K562 (cell line): Measurements from ENCODE around the gene PPT1. TPM values are rescaled to one million over a fixed set of nuclear protein-coding genes. Genes with fewer than 3 reads are reported as not detected.
A peak's percentile ranks its signal among the peaks of the same experiment; 100 is the strongest.

Experiments used
- BMI1 ChIP-seq: fragments of 150-350 bp; IDR thresholded peaks from 2 replicates; pipeline ENCODE4 v1.6.1; 2014; ENCODE audit warnings: low read length
- CCNT2 ChIP-seq: IDR thresholded peaks from 2 replicates; pipeline ENCODE4 v1.6.1; 2011; ENCODE audit warnings: borderline replicate concordance, low read depth, mild to moderate bottlenecking, moderate library complexity, mixed read lengths, low read length; ENCODE audit not compliant: insufficient read length; ENCODE audit errors: extremely low read depth
- CREB1 ChIP-seq, 2 experiments: sonication (generic) in 1 of 2; formaldehyde crosslinking in 1 of 2; IDR thresholded peaks; 2 replicates each; pipeline versions ENCODE4 v1.6.1 to v1.8.0; 2012 to 2022; ENCODE audit warnings: inconsistent platforms in 1 of 2, mild to moderate bottlenecking in 1 of 2, missing genetic modification reagents in 1 of 2, moderate library complexity in 1 of 2
- CREB3 ChIP-seq: fragments of 450-650 bp; conservative IDR thresholded peaks from 2 replicates; pipeline ENCODE4 v1.6.1; 2016; ENCODE audit warnings: missing genetic modification characterization, low read depth, mild to moderate bottlenecking, missing compliant biosample characterization, moderate library complexity
- GABPB2 ChIP-seq: fragments of 250-450 bp; sonication (Bioruptor Pico); conservative IDR thresholded peaks from 2 replicates; pipeline ENCODE4 v1.5.1; 2021; ENCODE audit warnings: mild to moderate bottlenecking
- HMG20B ChIP-seq: fragments of 250-450 bp; sonication (Bioruptor Pico); IDR thresholded peaks from 2 replicates; pipeline ENCODE4 v1.5.0; 2021; ENCODE audit warnings: mild to moderate bottlenecking
- HNRNPL ChIP-seq: fragments of 200-400 bp; formaldehyde crosslinking; IDR thresholded peaks from 2 replicates; pipeline ENCODE4 v1.6.1; 2017; ENCODE audit warnings: low read depth, mild to moderate bottlenecking, low read length
- MYNN ChIP-seq, 2 experiments: sonication (generic); formaldehyde crosslinking in 1 of 2; IDR thresholded peaks; 2 replicates each; pipeline versions ENCODE4 v1.5.0 to v1.6.1; 2016 to 2020; ENCODE audit warnings: antibody characterized with exemption in 1 of 2, missing genetic modification reagents in 1 of 2
- NFYB ChIP-seq: IDR thresholded peaks from 2 replicates; pipeline ENCODE4 v1.6.1; 2011; ENCODE audit warnings: mild to moderate bottlenecking, moderate library complexity; ENCODE audit not compliant: insufficient read length; ENCODE audit errors: extremely low read depth
- NONO ChIP-seq, 2 experiments: fragments of 200-400 bp in 1 of 2; fragments of 450-650 bp in 1 of 2; formaldehyde crosslinking in 1 of 2; IDR thresholded peaks; 2 replicates each; pipeline ENCODE4 v1.6.1; 2017; ENCODE audit warnings: low read depth in 2 of 2, mild to moderate bottlenecking in 2 of 2, moderate library complexity in 2 of 2, low read length in 1 of 2
- SAP30 ChIP-seq: fragments of 200-600 bp; sonication (generic); IDR thresholded peaks from 2 replicates; pipeline ENCODE4 v1.6.1; 2012; ENCODE audit warnings: borderline replicate concordance, low read depth, mild to moderate bottlenecking, moderate library complexity, low read length, control low read depth, inconsistent platforms; ENCODE audit not compliant: insufficient read depth, poor library complexity, severe bottlenecking
- UBTF ChIP-seq, 2 experiments: IDR thresholded peaks; 2 replicates each; pipeline ENCODE4 v1.6.1; 2012; ENCODE audit warnings: improper control_type of control experiment in 2 of 2, low read depth in 2 of 2, low read length in 2 of 2, borderline replicate concordance in 1 of 2
- ZNF224 ChIP-seq: sonication (generic); formaldehyde crosslinking; IDR thresholded peaks from 2 replicates; pipeline ENCODE4 v1.8.0; 2022; ENCODE audit warnings: mild to moderate bottlenecking, missing genetic modification reagents
- polyA plus RNA-seq, 8 experiments: library from polyadenylated mRNA; depleted of rRNA in 4 of 8; stranded (reverse) in 5 of 8; unstranded in 3 of 8; fragments of >200 nt; fragmentation: Nextera tagmentation in 2 of 8; fragmentation: Illumina TruSeq in 1 of 8; extraction: Ambion mirVana in 2 of 8; extraction: Trizol in 1 of 8; gene quantifications; 2 replicates each; pipeline versions ENCODE4 v1.2.1 to v1.2.3, GENCODE V29; 2011 to 2014; ENCODE audit warnings: inconsistent platforms in 1 of 8, missing spikeins in 1 of 8
- total RNA-seq, 7 experiments: library from RNA; depleted of rRNA in 6 of 7; stranded (reverse); fragments of >200 nt in 6 of 7; fragmentation: Illumina TruSeq in 2 of 7; extraction: Trizol in 2 of 7; gene quantifications; 2 replicates each; pipeline versions ENCODE4 v1.2.1 to v1.2.3, GENCODE V29; 2011 to 2021; ENCODE audit warnings: low replicate concordance in 1 of 7
- TF ChIP-seq, protein P1 (sequence below): IDR thresholded peaks from 3 replicates; pipeline ENCODE4 v1.6.1; 2011; ENCODE audit warnings: borderline replicate concordance, mild to moderate bottlenecking; ENCODE audit not compliant: insufficient read length, insufficient read depth
- TF ChIP-seq, protein P2 (sequence below): fragments of 450-650 bp; IDR thresholded peaks from 2 replicates; pipeline ENCODE4 v1.6.1; 2016
- TF ChIP-seq, protein P3 (sequence below): fragments of 450-650 bp; formaldehyde crosslinking; IDR thresholded peaks from 2 replicates; pipeline ENCODE4 v1.4.0; 2020; ENCODE audit warnings: mild to moderate bottlenecking, mixed read lengths

Gene PPT1
- total and polyA plus RNA-seq, 9 of the 15 experiments (the other 6 are each of a cell fraction or from before 2014, with no cell fraction given) = 72.2 to 285 (median 143) TPM

DNA sequence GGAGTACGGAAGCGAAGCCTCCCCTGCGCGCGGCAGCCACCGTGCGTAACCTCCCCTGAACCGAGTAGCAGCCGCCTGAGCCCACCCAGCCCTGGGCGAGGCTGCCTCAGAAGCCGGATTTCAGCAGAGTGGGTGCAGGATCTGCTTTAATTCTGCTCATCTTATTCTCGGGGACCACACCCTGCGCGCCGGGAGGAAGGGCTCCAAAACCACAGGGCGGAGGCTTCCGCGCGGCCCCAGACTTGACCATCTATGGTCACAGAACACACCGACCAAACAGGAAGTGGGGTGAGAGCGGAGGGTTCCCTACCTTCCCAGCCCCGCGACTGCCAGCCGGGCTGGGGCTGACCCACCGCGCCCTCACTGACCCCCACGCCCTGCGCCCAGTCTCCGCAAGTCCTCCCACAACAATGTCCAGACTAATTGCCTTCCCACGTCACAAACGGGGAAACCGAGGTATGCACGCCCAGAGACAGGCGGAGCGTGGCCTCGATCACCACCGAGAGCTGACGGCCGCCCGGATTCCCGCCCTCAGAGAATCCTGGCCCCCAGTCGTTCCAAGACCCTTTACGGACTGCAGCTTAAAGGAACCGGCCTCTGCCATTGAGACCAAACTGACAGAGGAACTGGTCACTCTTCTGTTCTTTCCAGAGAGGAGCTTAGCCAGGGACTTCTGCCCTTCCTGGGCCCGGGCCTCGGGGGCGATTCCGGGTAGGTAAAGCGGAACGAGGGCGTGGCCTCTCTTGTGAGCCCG, 57.1 kb downstream of the PPT1 start (continued):
- TF ChIP-seq, protein P1, sequence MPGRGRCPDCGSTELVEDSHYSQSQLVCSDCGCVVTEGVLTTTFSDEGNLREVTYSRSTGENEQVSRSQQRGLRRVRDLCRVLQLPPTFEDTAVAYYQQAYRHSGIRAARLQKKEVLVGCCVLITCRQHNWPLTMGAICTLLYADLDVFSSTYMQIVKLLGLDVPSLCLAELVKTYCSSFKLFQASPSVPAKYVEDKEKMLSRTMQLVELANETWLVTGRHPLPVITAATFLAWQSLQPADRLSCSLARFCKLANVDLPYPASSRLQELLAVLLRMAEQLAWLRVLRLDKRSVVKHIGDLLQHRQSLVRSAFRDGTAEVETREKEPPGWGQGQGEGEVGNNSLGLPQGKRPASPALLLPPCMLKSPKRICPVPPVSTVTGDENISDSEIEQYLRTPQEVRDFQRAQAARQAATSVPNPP = no peak
- TF ChIP-seq NFYB (no peak), ZNF224 (CRISPR knock-in tag) (no peak; the same call in 1 of the 2 replicates), BMI1 (no peak), SAP30 (peak; percentile 50), HMG20B (no peak), CCNT2 (peak; percentile 71), UBTF (IDR thresholded peaks at IDR 0.05; ENCODE audit: borderline replicate concordance in 1 of 2, low read depth in 2 of 2, low read length in 2 of 2) (peak; percentile 17 to 55; a peak in 2 of 4 replicates), GABPB2 (CRISPR knock-in tag) (no peak), HNRNPL (peak; percentile 78), MYNN (IDR thresholded peaks at IDR 0.05) (peak; percentile 60; the same call in 1 of the 2 replicates), MYNN (CRISPR knock-in tag; IDR thresholded peaks at IDR 0.05) (no peak), CREB3 (peak; percentile 59; the same call in 1 of the 2 replicates), NONO (IDR thresholded peaks at IDR 0.05; ENCODE audit: low read depth in 2 of 2, low read length in 1 of 2) (0 out of 4 replicates have a peak, but pooled peaks of 1 of the 2 experiments have one; percentile 24), CREB1 (IDR thresholded peaks at IDR 0.05) (no peak; the same call in 1 of the 2 replicates), CREB1 (CRISPR knock-in tag; IDR thresholded peaks at IDR 0.05) (no peak)
- TF ChIP-seq, protein P2, sequence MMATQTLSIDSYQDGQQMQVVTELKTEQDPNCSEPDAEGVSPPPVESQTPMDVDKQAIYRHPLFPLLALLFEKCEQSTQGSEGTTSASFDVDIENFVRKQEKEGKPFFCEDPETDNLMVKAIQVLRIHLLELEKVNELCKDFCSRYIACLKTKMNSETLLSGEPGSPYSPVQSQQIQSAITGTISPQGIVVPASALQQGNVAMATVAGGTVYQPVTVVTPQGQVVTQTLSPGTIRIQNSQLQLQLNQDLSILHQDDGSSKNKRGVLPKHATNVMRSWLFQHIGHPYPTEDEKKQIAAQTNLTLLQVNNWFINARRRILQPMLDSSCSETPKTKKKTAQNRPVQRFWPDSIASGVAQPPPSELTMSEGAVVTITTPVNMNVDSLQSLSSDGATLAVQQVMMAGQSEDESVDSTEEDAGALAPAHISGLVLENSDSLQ = no peak
- TF ChIP-seq, protein P3, sequence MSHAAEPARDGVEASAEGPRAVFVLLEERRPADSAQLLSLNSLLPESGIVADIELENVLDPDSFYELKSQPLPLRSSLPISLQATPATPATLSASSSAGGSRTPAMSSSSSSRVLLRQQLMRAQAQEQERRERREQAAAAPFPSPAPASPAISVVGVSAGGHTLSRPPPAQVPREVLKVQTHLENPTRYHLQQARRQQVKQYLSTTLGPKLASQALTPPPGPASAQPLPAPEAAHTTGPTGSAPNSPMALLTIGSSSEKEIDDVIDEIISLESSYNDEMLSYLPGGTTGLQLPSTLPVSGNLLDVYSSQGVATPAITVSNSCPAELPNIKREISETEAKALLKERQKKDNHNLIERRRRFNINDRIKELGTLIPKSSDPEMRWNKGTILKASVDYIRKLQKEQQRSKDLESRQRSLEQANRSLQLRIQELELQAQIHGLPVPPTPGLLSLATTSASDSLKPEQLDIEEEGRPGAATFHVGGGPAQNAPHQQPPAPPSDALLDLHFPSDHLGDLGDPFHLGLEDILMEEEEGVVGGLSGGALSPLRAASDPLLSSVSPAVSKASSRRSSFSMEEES (CRISPR knock-in tag) = no peak
